Heart right ventricle (tissue), 16 donors: ENCODE results near the gene RELL2. TPM values are rescaled to one million over a fixed set of nuclear protein-coding genes. Genes with fewer than 3 reads are reported as not detected.

Source experiments
- ATAC-seq, 8 donors: fragments of 200-7000 bp; cut with Tn5 transposase; one replicate each; pipeline ENCODE4 v1.9.1; 2020; ENCODE audit warnings: mild to moderate bottlenecking in 8 of 8, moderate library complexity in 8 of 8, moderate number of reproducible peaks in 1 of 8
- DNase-seq, 2 donors: peaks; one replicate each; pipeline ENCODE4 v3.0.0-alpha.2; 2020
- H3K27ac ChIP-seq, 10 donors: fragments of 200-600 bp; sonication (generic) in 2 of 10; one replicate each; pipeline versions ENCODE4 v1.5.0 to v1.8.0; 2020 to 2022; ENCODE audit warnings: mild to moderate bottlenecking in 3 of 10
- H3K27me3 ChIP-seq, 7 donors: fragments of 200-600 bp; one replicate each; pipeline ENCODE4 v1.8.0; 2021 to 2022; ENCODE audit warnings: mild to moderate bottlenecking in 2 of 7
- H3K36me3 ChIP-seq, 9 donors: fragments of 200-600 bp; sonication (generic) in 1 of 9; one replicate each; pipeline versions ENCODE4 v1.5.0 to v1.8.0; 2020 to 2022; ENCODE audit warnings: mild to moderate bottlenecking in 2 of 9
- H3K4me1 ChIP-seq, 9 donors: fragments of 200-600 bp; sonication (generic) in 1 of 9; one replicate each; pipeline versions ENCODE4 v1.5.0 to v1.8.0; 2020 to 2022; ENCODE audit warnings: mild to moderate bottlenecking in 4 of 9
- H3K4me3 ChIP-seq, 10 donors: fragments of 200-600 bp; sonication (generic) in 2 of 10; one replicate each; pipeline versions ENCODE4 v1.5.0 to v1.8.0; 2020 to 2022; ENCODE audit warnings: mild to moderate bottlenecking in 7 of 10, moderate library complexity in 2 of 10
- H3K9me3 ChIP-seq, 11 donors: fragments of 200-600 bp in 10 of 11; sonication (generic) in 2 of 11; one replicate each; pipeline versions ENCODE4 v1.5.0 to v1.8.0; 2013 to 2022; ENCODE audit warnings: mild to moderate bottlenecking in 2 of 11, control low read depth in 1 of 11, moderate library complexity in 1 of 11
- CTCF ChIP-seq, 9 donors: fragments of 200-600 bp; sonication (generic) in 2 of 9; IDR thresholded peaks; one replicate each; pipeline versions ENCODE4 v1.5.0 to v1.8.0; 2021 to 2022; ENCODE audit warnings: antibody characterized with exemption in 9 of 9, mild to moderate bottlenecking in 5 of 9, moderate library complexity in 1 of 9
- WGBS, 2 donors: extraction: QIAGEN DNeasy Blood & Tissue Kit; methylation state at CpG; one replicate each; pipeline ENCODE4 v1.1.7; 2013; ENCODE audit warnings: inconsistent platforms in 1 of 2; 5-methylcytosine and 5-hydroxymethylcytosine counted together
- intact Hi-C, 10 donors: fragments of 100-400 bp; cut with DNase I; formaldehyde crosslinking; loops; one replicate each; pipeline versions ENCODE4 v1.11.1 to v1.14.2; 2022
- polyA plus RNA-seq, 2 donors: library from polyadenylated mRNA; stranded (reverse); fragments of 200-250 nt; gene quantifications; one replicate each; pipeline ENCODE4 v1.2.3, GENCODE V29; 2013
- total RNA-seq, 10 donors: library from RNA; stranded (reverse); fragmentation: NEBNext Ultra II Directional in 3 of 10; extraction: Animal tissue kit (Norgen Biotek cat#: 25700) in 3 of 10; gene quantifications; one replicate each; pipeline versions ENCODE4 v1.2.1 to v1.2.4, GENCODE V29; 2021 to 2023
- donor health status: Arrhythmogenic right ventricular cardiomyopathy.
- donor health status: ischemic (EF 13 %, LVEDD 7.1; RV severe dilation, severe dysfunction).
- donor health status: healthy with polysubstance abuse.
- donor health status: DM: no; HTN: yes; CAD: no.
- donor health status: DM: no; HTN: no; CAD: no.
- donor health status: ischemic (EF 25% LVEDD 6.9; RV normal size, moderate dysfunction).
- donor health status: ischemic (EF 25% LVEDD 5.7; RV mildly dilated, moderate dysfunction).
- donor health status: healthy.
- donor health status: DM: yes; HTN: yes; CAD: no.
- donor health status: Ischemic cardiomyopathy.
- donor health status: ischemic (EF 35%, LVEDD 5.7; RV mildly dilated, moderate dysfunction).
- donor health status: nonischemic (EF 11% LVEDD 7.7; RV severe dilation, severe dysfunction).
- donor health status: DM: yes; HTN: yes; CAD: no.
- donor health status: PGD.
- donor health status: ischemic (EF 29% LVEDD 5.4; RV normal size, mild dysfunction).
- donor health status: nonischemic (EF 23%, LVEDD 6.1; RV moderate dilation, normal function).

The RELL2 gene
- total and polyA plus RNA-seq, 12 donors = 0.33 to 3.2 (median 0.64) TPM

- Histone ChIP-seq H3K27ac (no peak overlapping the region), H3K9me3 (no peaks in the 10 kb centered on the region), H3K27me3 (peaks cover 0 to 3% (median 0%) of the 10 kb centered on the region in 7 donors), H3K4me1 (peaks cover 7 to 54% (median 31%) of the 10 kb centered on the region in 9 donors), H3K36me3 (peaks cover 0 to 57% (median 18%) of the 10 kb centered on the region in 9 donors), H3K4me3 (no peak overlapping the region)
- intact Hi-C loops = no loop called here
- DNase-seq = no peak
- WGBS, 2 donors = 80 to 86% methylated on average over 5 of the region's 5 CpGs
- ATAC-seq = no peak
- no peak for TF ChIP-seq CTCF (IDR thresholded peaks at IDR 0.05)
These were observed 2.8 kb upstream of the RELL2 start for GRCh38 chr5:141633871-141634561.

- Histone ChIP-seq H3K4me1 (peaks cover 7 to 54% (median 31%) of the 10 kb centered on the region in 9 donors), H3K27me3 (peaks cover 0 to 3% (median 0%) of the 10 kb centered on the region in 7 donors), H3K27ac (no peak overlapping the region), H3K4me3 (no peak overlapping the region), H3K36me3 (peaks cover 0 to 50% (median 12%) of the 10 kb centered on the region in 9 donors), H3K9me3 (no peaks in the 10 kb centered on the region)
- intact Hi-C loops = no loop called here
- no peak for TF ChIP-seq CTCF (IDR thresholded peaks at IDR 0.05)
- WGBS, 2 donors = 92% methylated on average over 6 of the region's 6 CpGs
- DNase-seq (no peak), ATAC-seq (no peak)
These were observed 2.1 kb upstream of the RELL2 start for GRCh38 chr5:141634720-141635119.

GRCh38 chr5:141635646-141636045 is 1.2 kb upstream of the RELL2 start:
- Histone ChIP-seq H3K36me3 (peaks cover 0 to 44% (median 11%) of the 10 kb centered on the region in 9 donors), H3K4me3 (peak overlapping the region; percentile 59 to 94 (median 86)), H3K9me3 (no peaks in the 10 kb centered on the region), H3K27ac (peak overlapping the region in 2 of 10 donors; percentile 79 to 85), H3K27me3 (peaks cover 0 to 3% (median 0%) of the 10 kb centered on the region in 7 donors), H3K4me1 (peaks cover 7 to 54% (median 31%) of the 10 kb centered on the region in 9 donors)
- 69 to 71% methylated on average over 7 of the region's 7 CpGs for WGBS, 2 donors
- DNase-seq (no peak), ATAC-seq (no peak)
- no peak for TF ChIP-seq CTCF (IDR thresholded peaks at IDR 0.05)
- intact Hi-C loops = no loop called here

GRCh38 chr5:141636106-141636412 is 738 bp upstream of the RELL2 start:
- Histone ChIP-seq H3K9me3 (no peaks in the 10 kb centered on the region), H3K27me3 (peaks cover 0 to 3% (median 0%) of the 10 kb centered on the region in 7 donors), H3K27ac (peak overlapping the region in 8 of 10 donors; percentile 66 to 89 (median 84)), H3K36me3 (peaks cover 0 to 44% (median 11%) of the 10 kb centered on the region in 9 donors), H3K4me1 (peaks cover 7 to 54% (median 31%) of the 10 kb centered on the region in 9 donors), H3K4me3 (peak overlapping the region; percentile 59 to 94 (median 86))
- DNase-seq = no peak
- no peak for TF ChIP-seq CTCF (IDR thresholded peaks at IDR 0.05)
- peak in 3 of 8 donors; percentile 1 to 7 (median 1) for ATAC-seq
- intact Hi-C loops = no loop called here
- 9 to 11% methylated on average over 4 of the region's 4 CpGs for WGBS, 2 donors
